Tibial nerve (tissue), 4 donors: ENCODE results near the gene AFF3.

Experiments used
- EP300 ChIP-seq, 2 donors: sonication (generic); formaldehyde crosslinking; IDR thresholded peaks; one replicate each; pipeline ENCODE4 v1.6.1; 2017; ENCODE audit warnings: antibody characterized with exemption in 2 of 2, mild to moderate bottlenecking in 1 of 2
- POLR2A ChIP-seq, 2 donors: fragments of 450-650 bp; IDR thresholded peaks; one replicate each; pipeline ENCODE4 v1.6.1; 2017; ENCODE audit warnings: antibody characterized with exemption in 2 of 2, mild to moderate bottlenecking in 2 of 2, moderate library complexity in 2 of 2
- TF ChIP-seq, protein P1 (sequence below), 5 experiments: fragments of 200-600 bp in 3 of 5; fragments of 450-650 bp in 2 of 5; sonication (generic) in 3 of 5; IDR thresholded peaks; one replicate each; pipeline ENCODE4 v1.5.1; 2016 to 2019; ENCODE audit warnings: antibody characterized with exemption in 5 of 5, mild to moderate bottlenecking in 3 of 5, moderate library complexity in 2 of 5

DNA sequence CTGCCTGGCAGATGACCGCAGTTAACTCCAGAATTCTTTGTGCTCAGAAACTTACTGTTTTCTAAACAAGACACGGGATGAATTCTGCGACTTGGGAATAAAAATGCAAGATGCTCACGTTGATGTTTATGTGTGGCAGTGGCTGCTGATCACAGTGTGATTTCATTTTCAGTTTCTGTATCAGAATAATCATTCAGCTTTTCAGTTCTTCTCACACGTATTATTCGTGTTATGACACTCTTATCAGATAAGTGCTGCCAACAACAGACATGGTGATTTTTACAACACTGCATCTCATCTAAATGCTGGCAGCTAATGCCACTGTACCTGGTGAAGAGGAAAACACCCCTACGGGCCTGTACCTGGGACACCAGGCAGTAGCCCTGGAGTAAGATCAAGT lies 379.7 kb downstream of the AFF3 start:
- TF ChIP-seq, protein P1, sequence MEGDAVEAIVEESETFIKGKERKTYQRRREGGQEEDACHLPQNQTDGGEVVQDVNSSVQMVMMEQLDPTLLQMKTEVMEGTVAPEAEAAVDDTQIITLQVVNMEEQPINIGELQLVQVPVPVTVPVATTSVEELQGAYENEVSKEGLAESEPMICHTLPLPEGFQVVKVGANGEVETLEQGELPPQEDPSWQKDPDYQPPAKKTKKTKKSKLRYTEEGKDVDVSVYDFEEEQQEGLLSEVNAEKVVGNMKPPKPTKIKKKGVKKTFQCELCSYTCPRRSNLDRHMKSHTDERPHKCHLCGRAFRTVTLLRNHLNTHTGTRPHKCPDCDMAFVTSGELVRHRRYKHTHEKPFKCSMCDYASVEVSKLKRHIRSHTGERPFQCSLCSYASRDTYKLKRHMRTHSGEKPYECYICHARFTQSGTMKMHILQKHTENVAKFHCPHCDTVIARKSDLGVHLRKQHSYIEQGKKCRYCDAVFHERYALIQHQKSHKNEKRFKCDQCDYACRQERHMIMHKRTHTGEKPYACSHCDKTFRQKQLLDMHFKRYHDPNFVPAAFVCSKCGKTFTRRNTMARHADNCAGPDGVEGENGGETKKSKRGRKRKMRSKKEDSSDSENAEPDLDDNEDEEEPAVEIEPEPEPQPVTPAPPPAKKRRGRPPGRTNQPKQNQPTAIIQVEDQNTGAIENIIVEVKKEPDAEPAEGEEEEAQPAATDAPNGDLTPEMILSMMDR (IDR thresholded peaks at IDR 0.05): no peak
- TF ChIP-seq POLR2A (IDR thresholded peaks at IDR 0.05): no peak
- TF ChIP-seq EP300 (IDR thresholded peaks at IDR 0.05): no peak
